GM12891 (cell line): ENCODE measurements around the gene CRB2.
"Not testable (repeated sequence)": the region's sequence is repeated elsewhere in the genome, so short reads cannot be mapped to it uniquely, and the experiment has no call there.

Source experiments
- DNase-seq: peaks from one replicate; pipeline ENCODE4 v3.0.0; 2011; ENCODE audit warnings: low spot score; ENCODE audit not compliant: insufficient read length
- FAIRE-seq: peaks from 2 replicates; lab custom pipeline; 2011; peaks lifted over from hg19 to GRCh38; lab: Jason Lieb, UNC
- PAX5 ChIP-seq: IDR thresholded peaks from 2 replicates; pipeline ENCODE4 v1.6.1; 2011; ENCODE audit warnings: low read length, moderate library complexity, mild to moderate bottlenecking; ENCODE audit not compliant: insufficient read depth, severe bottlenecking
- POLR2A ChIP-seq: IDR thresholded peaks from 2 replicates; pipeline ENCODE4 v1.6.1; 2011; ENCODE audit warnings: low read depth, low read length, control low read depth
- POLR2AphosphoS5 ChIP-seq: IDR thresholded peaks from 2 replicates; pipeline ENCODE4 v1.6.1; 2011; ENCODE audit warnings: low read depth, low read length, control low read depth
- POU2F2 ChIP-seq: IDR thresholded peaks from 2 replicates; pipeline ENCODE4 v1.6.1; 2011; ENCODE audit warnings: low read depth, mild to moderate bottlenecking, control low read depth, low read length, moderate library complexity
- SPI1 ChIP-seq: IDR thresholded peaks from 2 replicates; pipeline ENCODE4 v1.6.1; 2011; ENCODE audit warnings: low read depth, low read length, control low read depth
- TAF1 ChIP-seq: IDR thresholded peaks from 2 replicates; pipeline ENCODE4 v1.6.1; 2011; ENCODE audit warnings: low read depth, low read length, control low read depth

Gene CRB2

GRCh38 chr9:123391946-123392345 lies 35.9 kb downstream of the CRB2 start:
- TF ChIP-seq POLR2A (no peak), POU2F2 (no peak), POLR2AphosphoS5 (no peak), SPI1 (no peak)
- FAIRE-seq: no peak

GRCh38 chr9:123392802-123393201 lies 36.8 kb downstream of the CRB2 start:
- FAIRE-seq (no peak), DNase-seq (no peak)
- TF ChIP-seq POU2F2 (no peak), TAF1 (no peak), POLR2AphosphoS5 (no peak), PAX5 (no peak), SPI1 (no peak), POLR2A (no peak)

More at GRCh38 chr9:123391946-123392345, 35.9 kb downstream of the CRB2 start:
- no peak for DNase-seq

GRCh38 chr9:123394291-123395235 lies 38.6 kb downstream of the CRB2 start:
- no peak for TF ChIP-seq POLR2A
- TF ChIP-seq TAF1: no peak
- no peak for TF ChIP-seq POLR2AphosphoS5
- TF ChIP-seq POU2F2: no peak
- no peak for TF ChIP-seq SPI1
- TF ChIP-seq PAX5: no peak
- FAIRE-seq: no peak
- DNase-seq: no peak

GRCh38 chr9:123395276-123395688 lies 39.3 kb downstream of the CRB2 start:
- TF ChIP-seq TAF1: no peak
- TF ChIP-seq POLR2A: no peak
- TF ChIP-seq PAX5: no peak
- TF ChIP-seq SPI1: no peak
- no peak for TF ChIP-seq POLR2AphosphoS5
- TF ChIP-seq POU2F2: no peak
- no peak for FAIRE-seq
- DNase-seq: no peak

GRCh38 chr9:123395689-123396511 lies 39.9 kb downstream of the CRB2 start:
- TF ChIP-seq TAF1 (no peak), SPI1 (no peak), PAX5 (no peak)
- FAIRE-seq (no peak), DNase-seq (no peak)

GRCh38 chr9:123397975-123398374 lies 42.0 kb downstream of the CRB2 start:
- DNase-seq: no peak

GRCh38 chr9:123398938-123399337 lies 42.9 kb downstream of the CRB2 start:
- not testable (repeated sequence) for DNase-seq, FAIRE-seq

More at GRCh38 chr9:123397975-123398374, 42.0 kb downstream of the CRB2 start:
- no peak for FAIRE-seq
- TF ChIP-seq PAX5 (no peak), POLR2A (no peak), SPI1 (no peak), POU2F2 (no peak)

- TF ChIP-seq TAF1 (no peak), SPI1 (no peak), POU2F2 (no peak), POLR2AphosphoS5 (no peak), PAX5 (no peak), POLR2A (no peak)
- peak; percentile 56 for DNase-seq
- no peak for FAIRE-seq
Observed at GRCh38 chr9:123399803-123400378, 43.9 kb downstream of the CRB2 start.

- no peak for DNase-seq
- TF ChIP-seq SPI1: no peak
- TF ChIP-seq PAX5: no peak
- TF ChIP-seq POU2F2: no peak
- no peak for TF ChIP-seq TAF1
- no peak for TF ChIP-seq POLR2AphosphoS5
- no peak for TF ChIP-seq POLR2A
- no peak for FAIRE-seq
Observed at GRCh38 chr9:123400926-123401503, 45.0 kb downstream of the CRB2 start.
